ENCODE data around the gene IFT80.

IFT80 gene

GRCh38 chr3:160400702-160401150, 1.7 kb upstream of the IFT80 start:
- DNase-seq, result peak in 4 of 56 donors; percentile 2 to 29 (median 8)

GRCh38 chr3:160400030-160400701, 1.1 kb upstream of the IFT80 start:
- peak in 10 of 56 donors; percentile 6 to 48 (median 31) for DNase-seq

- DNase-seq, result no peak
Observed at GRCh38 chr3:160398820-160399124, 253 bp downstream of the IFT80 start.

- DNase-seq, result no peak
Observed at GRCh38 chr3:160395297-160395696, 3.7 kb downstream of the IFT80 start.

GRCh38 chr3:160394009-160394392, 5.0 kb downstream of the IFT80 start:
- DNase-seq, result no peak

GRCh38 chr3:160393346-160394008, 5.5 kb downstream of the IFT80 start:
- DNase-seq, result no peak

GRCh38 chr3:160392798-160393197, 6.2 kb downstream of the IFT80 start:
- DNase-seq, result no peak

GRCh38 chr3:160390565-160391138, 8.4 kb downstream of the IFT80 start:
- no peak for DNase-seq

- DNase-seq, result no peak
Observed at GRCh38 chr3:160384639-160385318, 14.2 kb downstream of the IFT80 start.

GRCh38 chr3:160381470-160381869, 17.6 kb downstream of the IFT80 start:
- peak in 1 of 56 donors; percentile 0 for DNase-seq

GRCh38 chr3:160379628-160380214, 19.3 kb downstream of the IFT80 start:
- no peak for DNase-seq

GRCh38 chr3:160378331-160379109, 20.5 kb downstream of the IFT80 start:
- DNase-seq, result no peak

GRCh38 chr3:160376681-160377080, 22.3 kb downstream of the IFT80 start:
- DNase-seq, result no peak

- no peak for DNase-seq
Observed at GRCh38 chr3:160374925-160375324, 24.1 kb downstream of the IFT80 start.

GRCh38 chr3:160374472-160374871, 24.6 kb downstream of the IFT80 start:
- DNase-seq, result no peak

GRCh38 chr3:160373655-160374054, 25.4 kb downstream of the IFT80 start:
- DNase-seq, result no peak

- no peak for DNase-seq
Observed at GRCh38 chr3:160372780-160373179, 26.2 kb downstream of the IFT80 start.

GRCh38 chr3:160370987-160371857, 27.8 kb downstream of the IFT80 start:
- DNase-seq, result no peak

- DNase-seq, result no peak
Observed at GRCh38 chr3:160369784-160370183, 29.2 kb downstream of the IFT80 start.

- DNase-seq, result no peak
Observed at GRCh38 chr3:160368804-160369203, 30.2 kb downstream of the IFT80 start.
